Renal cortex interstitium (tissue), 3 donors: ENCODE data around the gene SOCS3. TPM values are rescaled to one million over a fixed set of nuclear protein-coding genes. Genes with fewer than 3 reads are reported as not detected.

Experiments used
- polyA plus RNA-seq, 3 donors: library from polyadenylated mRNA; unstranded; fragments of 120-200 nt; gene quantifications; one replicate each; pipeline ENCODE4 v1.2.1, GENCODE V29; 2013; ENCODE audit not compliant: insufficient read length in 3 of 3

SOCS3 gene
- polyA plus RNA-seq, 3 donors, result 11.5 to 29.8 (median 17.1) TPM

Other genes with a start within 250 kb of the SOCS3 start
- 10 to 100 TPM; 26.0 to 42.0 (median 26.2) TPM for gene TMC6, start 231.3 kb downstream of the SOCS3 start, polyA plus RNA-seq
- gene TMC8, start 229.3 kb downstream of the SOCS3 start, polyA plus RNA-seq, result 1 to 10 TPM; 1.1 to 3.5 (median 2.4) TPM
- gene C17orf99, start 213.7 kb downstream of the SOCS3 start, polyA plus RNA-seq, result under 1 TPM; 0.27 to 0.56 (median 0.33) TPM
- gene SYNGR2, start 191.5 kb downstream of the SOCS3 start, polyA plus RNA-seq, result 10 to 100 TPM; 52.8 to 75.7 (median 63.8) TPM
- 10 to 100 TPM; 27.0 to 34.5 (median 28.7) TPM for gene TK1, start 173.0 kb downstream of the SOCS3 start, polyA plus RNA-seq
- 10 to 100 TPM; 58.3 to 95.7 (median 65.7) TPM for gene AFMID, start 172.7 kb downstream of the SOCS3 start, polyA plus RNA-seq
- 10 to 100 TPM; 27.3 to 35.5 (median 30.4) TPM for gene BIRC5, start 145.8 kb downstream of the SOCS3 start, polyA plus RNA-seq
- not detected for gene TMEM235, start 128.4 kb downstream of the SOCS3 start, polyA plus RNA-seq
- gene PGS1, start 18.6 kb upstream of the SOCS3 start, polyA plus RNA-seq, result 10 to 100 TPM; 42.2 to 55.0 (median 45.7) TPM
- gene DNAH17, start 217.3 kb upstream of the SOCS3 start, polyA plus RNA-seq, result 1 to 10 TPM; 1.9 to 4.5 (median 2.4) TPM